KOPT-K1 (cell line): Measurements from ENCODE around the gene STPG3.
"Not testable (repeated sequence)": the region's sequence is repeated elsewhere in the genome, so short reads cannot be mapped to it uniquely, and the experiment has no call there.

Experiments used
- H3K27ac ChIP-seq: fragments of 200-600 bp; sonication (generic); 2 replicates; pipeline ENCODE4 v1.5.1; 2016; ENCODE audit warnings: antibody characterized with exemption, mild to moderate bottlenecking, low read depth, low read length; ENCODE audit not compliant: poor library complexity, severe bottlenecking
- H3K36me3 ChIP-seq: fragments of 200-600 bp; sonication (generic); 2 replicates; pipeline ENCODE4 v1.5.1; 2017; ENCODE audit warnings: antibody characterized with exemption, mild to moderate bottlenecking, low read length, moderate library complexity; ENCODE audit not compliant: insufficient read depth
- H3K9me3 ChIP-seq: fragments of 200-600 bp; sonication (generic); 2 replicates; pipeline ENCODE4 v1.5.1; 2017; ENCODE audit warnings: antibody characterized with exemption, low read length, mild to moderate bottlenecking; ENCODE audit not compliant: insufficient read depth, poor library complexity, severe bottlenecking

STPG3 gene

DNA sequence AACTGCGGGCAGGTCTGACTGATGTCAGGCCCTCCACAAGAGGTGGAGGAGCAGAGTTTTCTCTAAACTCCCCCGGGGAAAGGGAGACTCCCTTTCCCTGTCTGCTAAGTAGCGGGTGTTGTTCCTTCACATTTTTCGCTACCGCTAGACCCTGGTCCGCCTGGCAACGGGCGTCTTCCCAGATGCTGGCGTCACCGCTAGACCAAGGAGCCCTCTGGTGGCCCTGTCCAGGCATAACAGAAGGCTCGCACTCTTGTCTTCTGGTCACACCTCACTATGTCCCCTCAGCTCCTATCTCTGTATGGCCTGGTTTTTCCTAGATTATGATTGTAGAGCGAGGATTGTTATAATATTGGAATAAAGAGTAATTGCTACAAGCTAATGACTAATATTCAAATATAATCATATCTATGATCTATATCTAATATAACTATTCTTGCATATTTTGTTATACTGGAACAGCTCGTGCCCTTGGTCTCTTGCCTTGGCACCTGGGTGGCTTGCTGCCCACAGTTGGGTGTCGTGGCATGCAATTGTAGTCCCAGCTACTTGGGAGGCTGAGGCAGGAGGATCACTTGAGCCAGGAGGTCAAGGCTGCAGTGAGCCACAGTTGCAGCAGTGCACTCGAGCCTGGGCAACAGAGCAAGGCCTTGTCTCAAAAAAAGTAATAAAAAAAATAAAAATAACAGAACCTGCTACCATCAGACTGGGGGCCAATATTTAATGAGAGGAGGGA lies 11.3 kb downstream of the STPG3 start:
- H3K9me3 ChIP-seq, H3K27ac ChIP-seq: not testable (repeated sequence)
- H3K36me3 ChIP-seq: peaks cover 45% of the 10 kb centered on the region

DNA sequence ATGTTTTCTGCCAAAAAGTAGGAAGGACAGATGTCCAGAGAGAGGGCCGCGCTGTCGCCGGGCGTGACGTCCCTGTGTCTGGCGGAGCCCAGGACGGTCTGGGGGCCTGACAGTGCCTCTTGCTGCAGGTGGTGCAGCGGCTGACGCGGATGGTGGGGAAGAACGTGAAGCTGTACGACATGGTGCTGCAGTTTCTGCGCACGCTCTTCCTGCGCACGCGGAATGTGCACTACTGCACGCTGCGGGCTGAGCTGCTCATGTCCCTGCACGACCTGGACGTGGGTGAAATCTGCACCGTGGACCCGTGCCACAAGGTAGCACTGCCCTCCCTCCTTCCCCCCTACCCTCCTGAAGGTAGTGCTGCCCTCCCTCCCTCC lies 11.8 kb downstream of the STPG3 start:
- no peaks in the 10 kb centered on the region for H3K9me3 ChIP-seq
- peaks cover 49% of the 10 kb centered on the region for H3K36me3 ChIP-seq
- no peak overlapping the region for H3K27ac ChIP-seq

DNA sequence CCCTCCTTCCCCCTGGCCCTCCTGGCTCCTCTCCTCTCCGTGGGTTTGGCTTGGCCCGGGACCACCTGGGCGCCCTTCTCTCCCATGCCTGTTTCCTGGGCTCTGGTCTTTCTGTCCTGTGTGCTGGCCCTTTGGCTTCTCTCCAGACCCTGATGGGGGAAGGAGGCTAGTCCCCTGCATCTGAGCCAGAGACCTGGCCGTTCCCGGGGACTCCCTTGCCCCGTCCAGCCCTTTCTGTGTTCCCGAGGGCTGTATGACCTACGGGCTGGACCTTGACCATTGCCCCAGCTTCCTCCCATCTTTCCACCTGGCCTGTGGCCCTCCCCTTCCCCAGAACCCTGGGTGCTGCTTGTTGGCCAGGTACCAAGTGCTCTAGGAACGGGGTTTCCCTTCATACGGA lies 12.4 kb downstream of the STPG3 start:
- H3K36me3 ChIP-seq: peaks cover 55% of the 10 kb centered on the region
- H3K27ac ChIP-seq: no peak overlapping the region
- no peaks in the 10 kb centered on the region for H3K9me3 ChIP-seq

DNA sequence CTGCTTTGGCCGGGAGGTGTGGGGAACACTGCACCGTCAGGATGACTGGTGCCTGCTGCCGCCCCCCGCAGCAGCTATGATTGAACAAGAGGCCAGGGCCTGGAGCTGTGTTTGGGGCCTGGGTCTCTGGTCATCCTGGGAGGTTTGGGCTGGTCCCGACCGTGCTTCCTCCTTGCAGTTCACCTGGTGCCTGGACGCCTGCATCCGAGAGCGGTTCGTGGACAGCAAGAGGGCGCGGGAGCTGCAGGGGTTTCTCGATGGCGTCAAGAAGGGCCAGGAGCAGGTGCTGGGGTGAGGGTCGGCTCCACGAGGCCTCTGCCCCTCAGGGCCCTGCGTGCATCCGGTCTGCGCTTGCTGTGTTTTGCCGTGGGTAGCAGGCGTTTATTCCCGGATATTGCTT lies 13.0 kb downstream of the STPG3 start:
- H3K36me3 ChIP-seq: peaks cover 55% of the 10 kb centered on the region

DNA sequence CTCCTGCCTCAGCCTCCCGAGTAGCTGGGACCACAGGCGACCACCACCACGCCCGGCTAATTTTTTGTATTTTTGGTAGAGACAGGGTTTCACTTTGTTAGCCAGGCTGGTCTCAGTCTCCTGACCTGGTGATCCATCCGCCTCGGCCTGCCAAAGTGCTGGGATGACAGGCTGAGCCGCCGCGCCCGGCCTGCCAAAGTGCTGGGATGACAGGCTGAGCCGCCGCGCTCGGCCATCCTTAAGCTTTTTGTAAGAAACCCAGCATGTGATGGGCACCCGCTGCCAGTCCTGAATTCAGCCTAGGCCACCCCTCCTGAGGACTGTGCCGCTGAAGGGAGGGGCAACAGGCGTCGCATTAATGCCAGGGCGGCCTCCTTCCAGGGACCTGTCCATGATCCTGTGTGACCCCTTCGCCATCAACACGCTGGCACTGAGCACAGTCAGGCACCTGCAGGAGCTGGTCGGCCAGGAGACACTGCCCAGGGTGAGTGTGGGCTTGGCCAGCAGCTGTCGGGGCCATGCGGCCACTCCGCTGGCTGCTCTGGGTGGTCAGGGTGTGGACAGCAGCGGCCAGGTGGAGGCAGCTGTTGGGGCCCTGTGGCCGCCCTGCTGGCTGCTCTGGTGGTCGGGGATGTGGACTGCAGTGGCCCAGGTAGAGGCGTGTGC lies 14.5 kb downstream of the STPG3 start:
- H3K36me3 ChIP-seq: peaks cover 60% of the 10 kb centered on the region
- no peak overlapping the region for H3K27ac ChIP-seq
- H3K9me3 ChIP-seq: no peaks in the 10 kb centered on the region

More for the DNA sequence above, 13.0 kb downstream of the STPG3 start:
- Histone ChIP-seq H3K27ac (no peak overlapping the region), H3K9me3 (no peaks in the 10 kb centered on the region)

DNA sequence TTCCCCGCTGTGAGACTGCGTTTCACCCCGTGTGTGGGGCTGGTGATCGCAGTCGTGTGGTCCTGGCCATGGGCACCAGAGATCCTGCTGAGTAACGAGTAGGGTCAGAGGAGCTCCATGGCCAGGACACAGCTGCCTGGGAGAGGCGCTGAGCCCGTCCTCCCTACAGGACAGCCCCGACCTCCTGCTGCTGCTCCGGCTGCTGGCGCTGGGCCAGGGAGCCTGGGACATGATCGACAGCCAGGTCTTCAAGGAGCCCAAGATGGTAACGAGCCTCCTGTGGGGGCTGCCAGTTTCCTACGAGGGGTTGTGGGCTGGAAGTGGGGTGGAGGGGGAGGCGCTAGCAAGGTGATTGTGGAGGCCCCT lies 15.1 kb downstream of the STPG3 start:
- Histone ChIP-seq H3K36me3 (peaks cover 60% of the 10 kb centered on the region), H3K27ac (no peak overlapping the region), H3K9me3 (no peaks in the 10 kb centered on the region)

DNA sequence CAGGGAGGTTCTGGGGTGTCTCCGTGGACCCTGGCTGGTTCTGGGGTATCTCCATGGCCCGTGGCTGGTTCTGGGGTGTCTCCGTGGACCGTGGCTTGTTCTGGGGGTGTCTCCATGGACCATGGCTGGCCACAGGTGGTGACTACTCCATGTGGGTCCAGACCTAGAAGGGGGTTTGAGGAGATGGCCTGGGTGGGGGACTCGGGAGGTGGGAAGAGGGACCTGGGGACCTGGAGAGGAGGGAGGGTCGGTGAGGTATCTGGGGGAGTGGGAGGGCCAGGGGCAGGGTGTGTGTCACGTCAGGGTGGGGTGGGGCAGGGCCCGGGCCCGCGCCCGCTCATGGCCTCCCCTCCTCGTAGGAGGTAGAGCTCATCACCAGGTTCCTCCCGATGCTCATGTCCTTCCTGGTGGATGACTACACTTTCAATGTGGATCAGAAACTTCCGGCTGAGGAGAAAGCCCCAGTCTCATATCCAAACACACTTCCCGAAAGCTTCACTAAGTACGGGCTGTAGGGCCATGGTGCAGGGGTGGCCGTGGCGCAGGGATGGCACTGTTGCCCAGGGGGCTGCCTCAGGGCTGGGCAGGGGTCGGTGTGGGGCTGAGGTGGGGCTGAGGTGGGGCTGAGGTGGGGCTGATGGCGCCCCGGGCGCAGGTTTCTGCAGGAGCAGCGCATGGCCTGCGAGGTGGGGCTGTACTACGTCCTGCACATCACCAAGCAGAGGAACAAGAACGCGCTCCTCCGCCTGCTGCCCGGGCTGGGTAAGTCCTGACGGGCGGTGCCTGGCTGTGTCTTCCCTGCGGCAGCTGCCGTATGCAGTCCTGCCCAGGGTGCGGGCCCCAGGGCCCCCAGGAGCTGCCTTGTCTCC lies 15.7 kb downstream of the STPG3 start:
- no peak overlapping the region for H3K27ac ChIP-seq
- H3K9me3 ChIP-seq: no peaks in the 10 kb centered on the region
- peaks cover 60% of the 10 kb centered on the region for H3K36me3 ChIP-seq

DNA sequence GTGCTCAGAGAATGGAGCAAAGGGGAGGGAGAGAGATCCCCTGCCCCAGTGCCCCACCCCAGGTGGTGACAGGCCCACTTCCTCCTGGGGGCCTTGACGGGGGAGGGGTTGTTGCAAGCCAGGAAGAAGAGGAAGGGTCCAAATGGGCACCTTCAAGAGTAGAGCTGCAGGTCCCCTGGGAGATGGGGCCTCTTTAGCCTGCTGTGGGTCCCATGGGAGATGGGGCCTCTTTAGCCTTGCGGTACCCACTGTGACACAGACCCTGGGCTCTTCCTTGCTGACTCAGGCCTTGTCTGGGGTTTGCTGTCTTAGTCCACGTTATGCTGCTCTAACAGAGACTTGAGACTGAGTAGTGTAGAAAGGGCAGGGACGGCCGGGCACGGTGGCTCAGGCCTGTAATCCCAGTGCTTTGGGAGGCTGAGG lies 16.9 kb downstream of the STPG3 start:
- Histone ChIP-seq H3K36me3 (peaks cover 70% of the 10 kb centered on the region), H3K9me3 (no peaks in the 10 kb centered on the region), H3K27ac (no peak overlapping the region)

DNA sequence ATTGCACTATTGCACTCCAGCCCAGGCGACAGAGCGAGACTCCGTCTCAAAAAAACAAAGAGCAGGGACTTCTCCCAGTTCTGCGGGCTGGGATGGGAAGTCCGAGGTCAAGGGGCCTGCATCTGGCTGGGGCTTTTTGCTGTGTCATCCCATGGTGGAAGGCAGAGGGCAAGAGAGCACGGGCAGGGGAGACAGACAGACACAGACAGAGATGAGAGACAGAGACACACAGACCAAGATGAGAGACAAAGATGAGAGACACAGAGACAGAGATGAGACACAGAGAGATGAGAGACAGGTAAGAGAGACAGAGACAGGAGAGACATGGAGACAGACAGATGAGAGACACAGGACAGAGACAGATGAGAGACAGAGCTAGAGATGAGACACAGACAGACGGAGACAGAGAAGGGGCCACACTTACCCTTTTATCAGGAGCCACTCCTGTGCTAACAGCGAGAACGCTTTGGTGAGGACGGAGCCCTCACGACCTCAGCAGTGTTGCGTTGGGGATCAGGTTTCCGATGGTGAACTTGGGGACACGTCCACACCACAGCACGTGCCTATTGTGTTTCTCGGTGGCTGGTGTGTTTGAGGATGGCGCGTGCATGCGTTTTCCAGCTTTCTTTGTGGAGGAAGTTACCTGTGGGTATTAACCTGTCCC lies 17.6 kb downstream of the STPG3 start:
- Histone ChIP-seq H3K36me3 (peaks cover 71% of the 10 kb centered on the region), H3K9me3 (no peaks in the 10 kb centered on the region), H3K27ac (no peak overlapping the region)

DNA sequence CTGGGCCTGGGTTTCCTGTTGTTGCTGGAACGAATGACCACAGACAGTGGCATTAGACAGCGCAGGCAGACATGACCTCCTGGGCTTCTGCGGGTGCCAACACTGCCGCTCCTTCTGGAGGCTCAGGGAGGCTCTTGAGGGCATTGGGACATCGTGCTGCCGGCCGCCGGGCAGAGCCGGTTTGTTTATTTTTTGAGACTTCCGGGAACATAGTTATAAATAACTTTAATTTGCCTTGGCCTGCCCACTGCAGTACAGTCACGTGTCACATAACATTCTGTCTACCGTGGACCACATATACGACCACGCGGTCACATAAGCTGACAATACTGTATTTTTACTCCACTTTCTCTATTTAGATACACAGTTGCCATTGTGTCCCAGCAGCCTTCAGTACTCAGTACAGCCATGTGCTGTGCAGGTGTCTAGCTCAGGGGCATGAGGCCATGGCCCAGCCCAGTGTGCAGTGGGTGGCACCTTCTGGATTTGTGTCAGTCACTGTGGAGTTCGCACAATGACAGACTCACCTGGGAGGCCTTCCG lies 18.2 kb downstream of the STPG3 start:
- peaks cover 69% of the 10 kb centered on the region for H3K36me3 ChIP-seq
- H3K27ac ChIP-seq: no peak overlapping the region
- no peaks in the 10 kb centered on the region for H3K9me3 ChIP-seq

DNA sequence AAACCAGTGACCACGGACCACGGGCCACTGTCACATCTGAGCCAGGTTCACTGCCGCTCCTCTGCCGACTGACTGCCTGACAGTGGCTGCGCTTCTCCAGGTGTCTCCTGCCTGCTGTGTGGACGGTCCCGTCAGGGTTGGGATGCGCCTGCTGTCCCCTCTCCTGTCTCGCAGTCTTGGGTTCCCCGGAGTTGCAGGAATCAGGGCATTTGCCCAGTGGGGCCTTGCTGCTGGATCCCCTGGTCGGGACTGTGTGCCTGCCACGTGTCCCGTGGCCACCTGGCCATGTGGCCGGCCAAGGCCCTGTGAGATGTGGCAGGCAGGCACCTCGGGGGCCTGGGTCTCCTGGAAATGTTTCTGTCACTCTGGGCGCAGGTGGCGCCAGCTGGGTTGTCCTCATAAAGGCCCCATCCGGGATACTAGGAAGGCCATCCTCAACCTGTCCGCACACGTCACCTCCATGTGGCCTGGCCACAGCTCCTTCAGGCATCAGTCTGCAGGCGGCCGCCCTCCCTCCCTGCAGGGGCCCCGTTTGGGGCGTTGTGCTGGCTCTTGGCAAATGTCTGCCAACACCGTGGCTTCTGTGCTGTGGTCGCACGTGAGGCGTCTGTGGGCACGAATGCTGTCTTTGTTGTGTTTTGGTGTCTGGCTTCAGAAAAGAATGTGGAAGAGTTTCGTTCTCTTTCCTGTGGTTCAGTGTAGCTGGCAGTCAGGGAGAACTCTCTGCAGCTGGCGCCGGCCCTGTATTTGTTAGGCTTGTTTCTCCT lies 20.0 kb downstream of the STPG3 start:
- H3K27ac ChIP-seq: no peak overlapping the region
- no peaks in the 10 kb centered on the region for H3K9me3 ChIP-seq
- peaks cover 57% of the 10 kb centered on the region for H3K36me3 ChIP-seq

DNA sequence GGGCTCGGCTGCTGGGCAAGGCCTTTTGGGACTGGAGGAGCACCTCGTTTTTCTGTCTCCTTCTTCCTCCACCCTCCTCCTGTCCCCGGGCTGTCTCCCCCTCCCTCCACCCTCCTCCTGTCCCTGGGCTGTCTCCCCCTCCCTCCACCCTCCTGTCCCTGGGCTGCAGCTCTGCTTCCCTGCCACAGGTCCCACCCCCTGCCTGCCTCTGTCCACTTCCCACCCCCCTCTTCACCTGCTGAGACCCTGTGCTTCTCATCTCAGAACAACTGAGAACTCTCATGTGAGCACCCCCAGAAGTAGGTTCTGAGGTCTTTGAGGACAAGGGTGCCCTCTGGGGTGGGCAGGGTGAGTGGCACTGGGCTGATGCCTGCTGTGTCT lies 20.6 kb downstream of the STPG3 start:
- Histone ChIP-seq H3K9me3 (no peaks in the 10 kb centered on the region), H3K27ac (no peak overlapping the region), H3K36me3 (peaks cover 51% of the 10 kb centered on the region)

DNA sequence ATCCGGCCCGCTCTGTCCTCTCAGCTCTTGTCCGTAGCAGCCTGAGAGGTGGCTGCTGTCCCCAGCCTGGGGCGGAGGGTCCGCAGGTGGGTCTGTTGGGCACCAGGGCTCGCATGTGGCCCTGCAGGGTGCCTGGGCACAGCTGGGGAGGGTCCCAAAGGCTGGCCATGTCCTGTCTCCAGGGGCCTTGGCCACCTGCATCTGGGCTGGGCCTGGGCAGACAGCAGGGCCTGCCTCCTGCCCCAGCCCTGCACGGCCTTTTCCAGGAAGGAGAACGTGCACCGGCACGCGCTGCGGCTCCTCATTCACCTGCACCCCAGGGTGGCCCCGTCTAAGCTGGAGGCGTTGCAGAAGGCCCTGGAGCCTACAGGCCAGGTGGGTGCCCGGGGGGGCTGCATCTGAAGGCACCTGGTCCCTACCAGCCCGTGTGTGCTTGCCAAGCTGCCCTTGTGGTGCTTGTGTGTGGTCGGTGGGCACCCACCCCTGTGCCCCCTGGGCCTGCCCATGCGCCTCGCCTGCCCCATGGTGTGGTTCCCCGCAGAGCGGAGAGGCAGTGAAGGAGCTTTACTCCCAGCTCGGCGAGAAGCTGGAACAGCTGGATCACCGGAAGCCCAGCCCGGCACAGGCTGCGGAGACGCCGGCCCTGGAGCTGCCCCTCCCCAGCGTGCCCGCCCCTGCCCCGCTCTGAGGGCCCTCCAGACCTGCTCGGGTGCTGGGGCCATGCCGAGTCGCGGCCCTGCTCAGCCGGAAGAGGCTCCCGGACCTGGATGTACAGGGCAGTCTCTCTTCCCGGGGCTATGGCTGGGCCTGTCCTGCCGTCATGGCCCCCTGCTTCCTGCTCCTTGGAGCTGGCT lies 21.4 kb downstream of the STPG3 start:
- no peaks in the 10 kb centered on the region for H3K9me3 ChIP-seq
- H3K36me3 ChIP-seq: peaks cover 44% of the 10 kb centered on the region
- no peak overlapping the region for H3K27ac ChIP-seq
